Glomerular endothelial cell (primary cell): Measurements from ENCODE around the gene COMMD9. TPM values are rescaled to one million over a fixed set of nuclear protein-coding genes. Genes with fewer than 3 reads are reported as not detected.

Experiments
- DNase-seq: peaks from one replicate; pipeline ENCODE4 v3.0.0-alpha.2; 2011; ENCODE audit warnings: low read depth, low spot score; ENCODE audit errors: extremely low read depth
- total RNA-seq: library from RNA; depleted of rRNA; stranded (reverse); fragments of >200 nt; gene quantifications from 2 replicates; pipeline ENCODE4 v1.2.3, GENCODE V29; 2015

COMMD9 gene
- total RNA-seq, 1 donor from 2014 or later, result 62.6 TPM

DNA sequence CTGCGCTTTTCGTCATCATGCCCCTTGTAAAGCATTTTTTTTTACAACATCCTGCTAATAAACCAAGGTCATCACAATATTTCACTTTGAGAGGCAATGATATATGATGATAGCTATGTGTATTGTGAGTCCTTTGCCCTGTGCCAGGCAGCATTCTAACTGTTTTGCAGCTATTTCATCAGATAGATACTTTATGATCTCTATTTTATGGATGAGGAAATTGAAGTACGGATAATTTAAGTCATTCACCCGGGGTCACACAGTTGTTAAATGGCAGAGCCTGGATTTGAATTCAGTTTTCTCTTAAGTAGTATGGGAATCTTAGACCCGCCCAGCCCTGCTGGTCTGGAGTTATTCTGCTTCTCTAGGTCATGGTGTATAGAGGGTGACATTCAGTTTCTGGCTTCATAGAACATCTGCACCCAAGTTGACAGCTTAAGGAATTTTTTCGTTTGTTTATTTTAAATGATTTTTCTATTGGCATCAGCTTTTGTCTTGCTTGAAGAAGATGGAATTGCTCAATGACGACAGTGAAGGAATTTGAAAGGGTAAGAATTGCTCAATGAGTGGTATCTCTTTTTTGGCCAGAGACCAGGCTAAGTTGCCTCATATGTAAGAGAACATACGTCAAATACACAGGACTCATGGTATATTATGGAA lies 7.8 kb upstream of the COMMD9 start:
- DNase-seq, result no peak

DNA sequence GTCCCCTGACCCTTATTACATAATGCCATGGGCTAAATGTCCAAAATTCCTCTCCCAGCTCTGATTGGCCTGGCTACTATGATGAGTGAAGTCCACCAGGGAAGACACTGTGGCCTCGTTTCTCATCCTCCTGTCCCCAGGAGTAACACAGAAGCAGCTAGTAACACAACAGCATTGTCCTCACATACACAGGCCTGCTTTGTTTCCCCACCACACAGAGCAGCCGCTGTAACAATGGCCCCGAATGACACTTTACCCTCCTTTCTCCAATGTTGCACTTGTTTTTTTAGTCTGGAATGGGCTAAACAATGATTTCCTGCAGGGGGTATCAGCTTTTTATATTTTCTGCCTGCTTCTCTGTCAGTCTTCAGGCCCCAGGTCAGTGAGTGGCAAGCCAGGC lies 6.7 kb upstream of the COMMD9 start, which contains the start of gene PRR5L:
PRR5L (plus strand) TSS at position 363 of the 400 bp plus-strand sequence. CDS start 104,834 bp downstream, outside the sequence.
- DNase-seq, result no peak

DNA sequence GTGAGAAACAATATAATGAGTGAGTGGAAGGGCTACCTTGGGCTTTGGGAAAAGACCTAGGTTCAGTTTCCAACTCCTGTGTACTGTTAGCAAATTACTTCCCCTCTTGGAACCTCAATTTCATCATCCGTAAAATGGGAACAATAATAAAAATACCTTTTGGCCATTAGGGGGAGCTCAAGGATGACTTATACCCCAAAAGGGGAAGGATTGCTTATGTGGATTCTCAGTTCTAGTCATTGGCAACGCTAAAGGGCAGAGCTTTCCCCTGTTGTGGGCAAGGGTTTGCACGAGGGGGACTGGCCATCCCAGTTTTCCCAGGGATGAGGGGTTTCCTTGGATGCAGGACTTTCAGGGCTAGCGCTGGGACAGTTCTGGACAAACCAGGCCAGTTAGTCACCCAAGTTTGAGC lies 3.1 kb upstream of the COMMD9 start:
- DNase-seq, result no peak

DNA sequence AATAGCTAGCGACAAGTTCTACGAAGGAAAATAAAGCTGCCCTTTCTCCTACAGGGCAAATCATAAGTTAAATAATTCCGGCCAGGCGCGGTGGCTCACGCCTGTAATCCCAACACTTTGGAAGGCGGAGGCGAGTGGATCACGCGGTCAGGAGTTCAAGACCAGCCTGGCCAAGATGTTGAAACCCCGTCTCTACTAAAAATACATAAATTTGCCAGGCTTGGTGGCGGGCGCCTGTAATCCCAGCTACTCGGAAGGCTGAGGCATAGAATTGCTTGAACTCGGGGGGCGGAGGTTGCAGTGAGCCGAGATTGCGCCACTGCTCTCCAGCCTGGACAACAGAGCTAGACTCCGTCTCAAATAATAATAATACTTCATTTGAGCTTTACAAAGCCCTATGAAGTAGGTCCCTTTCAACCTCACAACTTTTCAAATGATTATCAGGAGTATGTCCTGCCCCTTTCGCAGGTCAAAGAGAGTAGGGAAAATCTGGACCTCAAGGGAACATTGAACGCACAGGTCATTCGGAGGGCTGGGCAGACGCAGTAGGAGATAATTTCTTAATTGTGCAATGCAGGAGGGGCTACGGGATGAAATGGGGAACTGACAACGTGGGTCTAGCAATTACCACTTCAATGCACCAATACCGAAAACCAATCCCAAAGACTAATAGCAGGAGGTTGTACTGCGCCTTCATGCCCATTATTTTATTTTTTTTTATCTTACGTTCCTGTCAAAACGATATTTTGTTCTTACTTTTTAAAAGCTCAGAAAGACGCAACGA lies 590 bp downstream of the COMMD9 start:
- no peak for DNase-seq

DNA sequence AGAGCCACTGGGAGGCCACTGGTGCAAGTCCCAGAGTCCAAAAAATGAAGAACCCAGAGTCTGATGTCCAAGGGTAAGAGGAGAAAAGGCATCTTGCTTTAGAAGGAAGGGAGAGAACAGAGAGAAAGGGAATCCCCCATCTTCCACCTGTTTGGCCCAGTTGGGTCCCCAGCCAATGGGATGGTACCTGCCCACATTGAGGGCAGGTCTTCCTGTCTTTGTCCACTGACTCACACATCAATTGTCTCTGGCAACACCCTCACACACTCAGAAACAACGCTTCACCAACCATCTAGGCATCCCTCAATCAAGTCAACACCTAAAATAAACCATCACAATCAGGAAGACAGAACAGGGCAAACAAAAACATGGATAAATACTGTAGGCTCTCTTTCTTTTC lies 6.3 kb downstream of the COMMD9 start:
- no peak for DNase-seq

DNA sequence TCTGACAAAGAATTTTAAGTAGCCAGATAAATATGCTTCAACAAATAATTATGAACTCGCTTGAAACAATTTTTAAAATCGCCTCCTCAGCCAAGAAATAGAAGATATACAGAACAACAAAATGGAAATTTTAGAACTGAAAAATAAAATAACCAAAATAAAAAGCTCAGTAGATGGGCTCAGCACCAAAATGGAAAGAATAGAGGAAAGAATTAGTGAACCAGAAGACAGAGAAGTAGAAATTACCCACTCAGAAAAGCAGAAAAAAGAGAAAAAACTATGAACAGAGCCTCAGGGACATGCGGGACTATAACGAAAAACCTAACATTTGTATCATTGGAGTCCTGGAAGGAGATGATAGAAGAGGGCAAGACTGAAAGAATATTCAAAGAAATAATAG lies 7.4 kb downstream of the COMMD9 start:
- DNase-seq, result no peak

DNA sequence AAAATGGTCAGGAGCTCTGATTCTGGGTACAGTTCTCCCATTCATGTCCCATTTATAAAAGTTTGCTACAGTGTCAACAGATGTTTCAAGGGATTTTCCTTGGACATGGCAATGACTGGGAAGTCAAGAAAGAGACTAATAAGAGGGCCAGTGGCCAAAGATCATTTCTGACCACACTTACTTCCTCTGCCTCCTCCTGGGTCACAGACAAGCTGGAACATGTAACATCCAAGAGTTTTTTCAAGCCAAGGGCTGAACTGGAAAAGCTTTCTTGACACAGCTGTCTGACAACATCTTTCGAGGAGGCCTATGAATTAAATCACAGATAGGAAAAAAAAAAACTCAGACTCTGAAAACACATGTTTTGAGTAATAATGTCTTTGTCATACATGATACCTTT lies 8.7 kb downstream of the COMMD9 start:
- DNase-seq, result no peak

DNA sequence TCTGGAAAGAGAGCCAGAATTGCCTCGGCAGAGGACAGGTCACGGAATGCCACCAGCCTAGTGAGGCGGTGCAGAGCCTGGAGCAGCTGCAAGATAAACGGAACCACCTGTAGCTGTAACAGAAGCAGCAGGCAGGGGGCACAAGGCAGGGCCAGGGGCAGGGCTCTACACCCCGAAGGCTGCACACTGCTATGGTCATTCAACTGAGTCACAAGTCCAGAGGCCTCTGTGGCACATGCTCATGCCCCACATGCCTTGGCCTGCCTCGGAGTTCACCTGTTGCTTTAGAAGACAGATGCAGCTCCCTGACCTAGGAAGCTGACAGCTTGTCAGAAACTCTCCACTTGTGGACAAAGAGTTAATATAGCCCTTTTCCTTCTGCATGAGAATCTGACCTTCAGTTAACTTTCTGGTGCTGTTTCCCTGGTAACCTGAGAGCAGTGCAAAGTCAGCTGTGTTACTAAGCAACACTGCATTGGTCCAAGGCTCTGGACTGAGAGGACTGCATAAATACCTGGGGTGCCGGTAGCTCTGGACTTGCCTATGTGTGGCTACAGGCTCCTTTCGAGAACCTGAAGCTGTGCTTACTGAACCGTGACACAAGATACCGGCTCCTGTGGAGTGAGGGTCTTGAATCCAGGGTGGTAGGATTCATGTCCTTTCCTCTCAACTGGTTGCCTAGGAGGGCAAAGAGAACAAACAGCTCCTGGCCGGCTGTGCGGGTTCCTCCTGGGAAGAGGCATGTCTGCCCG lies 10.5 kb downstream of the COMMD9 start:
- no peak for DNase-seq

DNA sequence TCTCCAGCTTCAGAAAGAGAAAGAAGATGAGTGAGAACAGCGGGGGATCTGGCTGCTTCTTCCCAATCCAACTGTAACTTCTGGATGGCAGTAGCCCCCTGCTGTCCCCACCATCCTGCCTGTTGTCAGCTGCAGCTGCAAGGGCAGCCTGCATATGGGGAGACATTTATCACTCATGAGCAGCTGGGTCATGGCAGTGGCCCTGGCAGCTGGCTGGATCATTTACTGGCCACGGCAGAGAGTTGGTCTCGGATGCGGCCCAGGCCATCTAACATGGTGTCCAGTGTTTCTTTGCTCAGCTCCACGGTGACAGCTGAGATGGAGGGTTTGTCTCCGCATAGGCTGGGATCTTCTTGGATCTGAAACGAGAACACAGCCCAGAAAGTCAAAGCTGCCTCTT lies 14.8 kb downstream of the COMMD9 start:
- no peak for DNase-seq

DNA sequence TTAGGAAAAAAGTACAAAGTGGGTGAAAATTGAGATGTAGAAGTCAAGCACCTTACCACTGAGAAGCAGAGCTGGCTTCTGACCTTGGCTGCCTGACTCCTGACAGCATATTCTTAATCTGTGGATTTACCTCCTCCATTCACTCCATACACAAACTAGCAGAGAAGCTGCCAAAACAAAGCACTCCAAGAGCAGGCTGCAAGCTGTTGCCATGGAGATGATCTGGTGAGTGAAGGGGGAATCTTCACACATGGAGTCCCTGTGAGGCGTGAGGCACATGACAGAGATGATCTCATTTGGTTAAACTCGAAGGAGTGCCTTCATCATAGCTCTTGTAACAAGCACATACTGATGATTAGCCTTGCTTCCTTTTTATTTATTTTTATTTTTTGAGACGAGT lies 16.1 kb downstream of the COMMD9 start:
- DNase-seq, result no peak

DNA sequence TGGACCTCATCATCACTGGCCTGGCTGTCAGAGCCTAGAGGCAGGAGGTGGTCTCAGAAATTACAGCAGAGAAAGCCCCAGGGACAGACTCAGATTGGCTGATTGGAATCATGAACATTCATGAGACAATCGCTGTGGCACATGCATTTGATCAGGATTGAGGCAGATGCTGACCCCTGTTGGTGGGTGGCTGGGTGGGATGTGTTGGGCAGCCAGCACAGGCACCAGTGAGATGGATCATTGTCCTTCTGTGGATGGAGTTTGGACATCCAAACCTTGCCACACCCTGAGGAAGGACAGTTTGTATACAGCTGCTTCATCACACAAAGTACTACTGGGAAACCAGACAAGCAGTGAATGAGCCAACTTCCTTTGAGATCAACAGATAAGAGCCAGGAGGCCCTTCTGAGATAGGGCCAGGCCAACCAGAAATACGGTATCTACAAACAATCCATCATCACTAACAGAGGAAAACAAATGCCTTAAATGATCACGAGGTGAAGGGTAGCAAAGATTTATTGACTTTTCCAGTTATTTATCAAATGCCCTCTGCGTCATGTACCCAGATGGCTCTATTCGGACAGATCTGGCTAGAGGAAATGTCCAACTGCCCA lies 17.3 kb downstream of the COMMD9 start:
- DNase-seq, result no peak

DNA sequence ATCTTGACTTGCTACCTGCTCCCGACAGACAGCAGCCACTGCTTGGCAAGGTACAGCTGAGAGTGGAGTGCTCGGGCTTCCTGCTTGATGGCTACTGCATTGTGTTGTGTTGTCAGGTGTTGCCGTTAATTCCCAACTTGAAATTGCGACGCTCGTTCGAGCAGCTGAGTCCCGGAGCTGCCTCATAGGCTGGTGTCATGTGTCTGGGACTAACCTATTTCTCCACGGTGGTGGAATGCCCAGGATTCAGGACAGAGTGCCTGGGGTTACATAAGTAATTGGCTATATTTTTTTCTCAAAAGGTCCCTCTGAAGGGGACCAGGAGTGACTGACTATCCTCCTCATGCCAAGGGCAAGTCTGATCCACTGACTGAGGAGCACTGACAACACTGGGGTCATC lies 18.5 kb downstream of the COMMD9 start:
- no peak for DNase-seq

DNA sequence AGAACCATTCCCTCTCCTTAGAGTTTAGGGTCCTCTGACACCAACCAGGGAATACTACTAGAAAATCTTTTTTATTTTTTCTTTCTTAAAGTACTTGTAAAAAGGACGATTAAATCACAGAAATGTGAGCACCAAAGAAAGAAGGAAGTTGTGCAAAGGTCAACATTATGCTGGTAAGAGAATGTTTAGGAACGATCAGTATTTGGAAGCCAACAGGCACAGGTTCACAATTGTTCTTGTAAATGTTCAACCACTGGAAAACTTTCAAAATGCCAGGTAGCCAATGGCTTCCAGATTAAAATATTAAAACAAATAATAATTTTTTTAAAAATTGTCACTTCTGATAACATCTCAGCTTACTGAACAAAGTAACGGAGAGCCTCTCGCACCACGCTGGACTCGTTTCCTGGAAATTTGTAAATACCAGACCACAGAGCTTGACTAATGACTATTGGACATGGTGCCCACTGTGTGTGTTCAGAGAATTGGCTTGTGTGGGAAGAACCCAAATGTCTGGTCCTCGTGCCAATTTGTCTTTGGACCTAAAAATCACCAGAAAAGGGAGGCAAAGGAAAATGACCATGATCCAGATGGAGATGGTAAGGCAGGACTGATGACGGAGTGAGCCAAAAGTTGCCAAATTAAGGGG lies 20.8 kb downstream of the COMMD9 start:
- no peak for DNase-seq

DNA sequence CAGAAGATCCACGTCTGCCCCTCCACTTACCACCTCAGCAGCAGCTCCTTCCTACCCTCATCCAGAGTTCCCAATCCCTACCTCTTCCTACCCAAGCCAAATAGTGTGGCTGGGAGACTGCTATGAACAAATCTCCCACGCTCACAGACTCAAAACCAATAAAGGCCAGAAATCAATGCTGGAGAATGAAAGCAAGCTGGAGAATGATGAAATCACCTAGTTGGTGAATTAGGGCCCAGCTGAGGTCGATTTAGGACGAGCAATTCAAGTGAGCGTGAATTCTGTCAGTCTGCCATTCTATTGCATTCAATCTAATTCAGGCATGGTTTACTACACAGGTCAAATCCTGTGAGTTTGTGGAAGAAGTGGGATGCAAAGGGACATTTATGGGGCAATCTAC lies 22.5 kb downstream of the COMMD9 start:
- DNase-seq, result no peak

DNA sequence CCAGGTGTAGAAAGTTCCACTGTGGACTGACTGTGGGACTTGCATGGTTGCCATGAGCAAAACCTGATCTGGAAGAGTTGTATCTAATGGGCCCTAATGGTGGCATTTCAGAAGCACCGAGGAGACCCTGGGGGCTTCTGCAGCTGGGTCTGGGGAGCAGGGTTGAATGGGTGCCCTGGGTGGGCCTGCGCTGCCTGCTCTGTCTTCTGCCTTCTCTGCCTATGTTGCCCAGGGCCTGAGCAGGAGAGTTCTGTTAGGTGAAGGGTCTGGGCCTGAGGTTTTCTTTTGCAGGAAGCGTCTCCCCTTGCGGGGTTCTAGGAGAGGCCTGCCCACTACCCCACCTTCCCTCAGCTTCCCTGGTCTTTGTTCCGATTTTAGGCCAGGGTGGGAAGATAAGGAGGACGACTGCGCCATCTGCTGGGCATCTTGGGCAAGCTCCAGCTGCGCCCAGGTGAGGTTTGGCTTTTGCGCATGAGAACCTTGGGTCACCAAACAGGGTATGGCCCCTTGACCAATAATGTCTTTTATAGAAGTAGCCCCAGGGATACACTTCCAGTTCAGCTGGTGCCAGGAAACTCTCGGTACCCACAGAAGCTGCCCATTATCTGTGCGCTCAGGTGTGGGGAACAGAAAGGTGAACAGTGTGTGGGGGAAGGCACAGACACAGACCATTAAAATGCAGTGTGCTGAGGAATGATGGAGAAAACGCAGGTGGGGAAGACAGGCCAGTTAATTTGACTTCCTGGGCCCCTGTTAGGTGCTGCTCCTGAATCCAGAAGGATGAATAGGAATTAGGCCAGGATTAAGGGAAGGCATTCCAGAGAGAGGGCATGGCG lies 23.2 kb downstream of the COMMD9 start:
- peak; percentile 14 for DNase-seq

DNA sequence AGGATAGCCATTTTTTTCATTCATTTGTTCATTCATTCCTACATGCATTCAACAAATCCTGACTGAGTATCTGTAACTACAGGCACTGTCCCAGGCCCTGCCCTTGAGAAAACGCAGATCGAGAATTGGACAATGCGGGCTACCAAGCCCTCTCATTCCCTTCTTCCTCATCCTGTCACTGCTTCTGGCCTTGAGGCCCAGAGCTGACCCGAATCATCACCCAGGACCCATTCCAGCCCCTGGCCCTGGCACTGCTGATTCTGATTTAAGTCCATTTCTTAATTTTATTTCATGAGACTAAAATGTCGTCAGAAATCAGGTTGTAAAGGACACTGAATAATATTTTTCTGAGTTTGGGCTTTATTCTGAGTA lies 24.3 kb downstream of the COMMD9 start:
- DNase-seq, result no peak

DNA sequence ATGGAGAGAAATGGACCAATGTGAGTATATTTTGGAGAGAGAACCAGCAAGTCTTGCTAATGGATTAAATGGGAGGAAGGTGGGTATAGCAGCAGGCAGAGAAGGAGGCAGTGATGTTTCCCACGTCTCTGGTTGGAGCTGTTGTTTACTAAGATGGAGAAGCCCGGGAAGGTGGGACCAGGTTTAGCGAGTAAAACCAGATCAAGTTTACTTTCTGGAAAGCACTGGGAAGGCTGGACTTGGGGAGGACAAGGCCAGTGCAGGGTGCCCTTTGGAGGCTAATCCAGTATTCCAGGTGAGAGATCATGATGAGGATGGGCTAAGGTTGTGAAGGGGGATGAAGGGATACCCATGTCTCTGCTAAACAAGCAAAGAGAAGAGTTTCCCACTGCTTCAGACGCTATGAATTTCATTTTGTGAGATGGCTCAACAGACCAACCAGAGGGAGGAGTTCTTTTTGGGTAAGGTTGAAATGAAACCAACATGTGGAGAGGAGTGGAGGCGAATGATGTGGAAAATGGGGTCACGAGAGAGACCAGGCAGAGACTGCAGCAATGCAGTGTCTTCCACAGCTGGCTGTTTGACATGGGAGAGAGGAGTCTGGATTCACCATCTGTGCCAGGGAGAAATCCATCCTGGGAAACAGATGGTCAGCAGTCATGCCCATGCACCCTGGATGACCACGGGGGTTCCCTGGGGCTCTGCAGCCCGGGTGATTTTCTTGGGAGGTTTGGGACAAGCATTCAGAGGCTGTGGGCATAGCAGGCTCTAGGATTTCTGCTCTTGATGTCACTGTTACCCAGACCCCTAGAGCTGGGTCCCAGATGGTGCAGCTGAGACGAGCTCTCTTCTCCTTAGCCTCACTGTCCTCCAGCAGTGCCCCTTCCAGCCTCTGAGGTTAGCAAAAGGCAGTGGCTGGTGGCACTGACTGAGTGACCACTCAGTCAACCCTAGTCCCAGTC lies 24.9 kb downstream of the COMMD9 start:
- no peak for DNase-seq

DNA sequence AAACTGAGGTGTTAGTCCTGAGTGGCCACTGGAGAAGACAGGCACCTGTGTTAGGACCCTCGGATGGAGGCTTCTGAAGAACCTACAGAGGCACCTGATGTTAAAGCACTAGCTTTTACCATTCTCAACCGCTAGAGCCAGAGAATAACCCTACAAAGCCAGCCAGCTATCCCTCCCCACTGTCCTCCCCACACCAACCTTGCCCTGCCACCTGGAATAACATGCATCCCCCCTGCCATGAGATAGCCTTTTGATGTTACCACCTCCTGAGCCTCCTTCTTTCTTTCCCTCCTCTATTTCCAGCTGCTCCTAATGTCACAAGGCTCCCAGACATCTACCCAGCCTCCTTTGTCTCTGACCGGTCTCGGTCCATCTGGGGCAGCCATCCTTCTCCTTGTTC lies 28.1 kb downstream of the COMMD9 start:
- DNase-seq, result no peak
